GM19395 (cell line): ENCODE data around the gene MYO5A.
"Not testable (repeated sequence)": the region's sequence is repeated elsewhere in the genome, so short reads cannot be mapped to it uniquely, and the experiment has no call there.

Experiments used
- ATAC-seq: cut with Tn5 transposase; IDR thresholded peaks from one replicate; pipeline ENCODE4 v1.9.1; 2021; ENCODE audit warnings: mild to moderate bottlenecking, moderate library complexity; ENCODE audit not compliant: unreplicated experiment

MYO5A gene

GRCh38 chr15:52424856-52425431, 103.7 kb downstream of the MYO5A start:
- no peak for ATAC-seq

- no peak for ATAC-seq
These were observed 104.8 kb downstream of the MYO5A start for GRCh38 chr15:52423852-52424251.

GRCh38 chr15:52422001-52422400, 106.7 kb downstream of the MYO5A start:
- no peak for ATAC-seq

GRCh38 chr15:52421029-52421428, 107.7 kb downstream of the MYO5A start:
- no peak for ATAC-seq

- ATAC-seq, result no peak
These were observed 109.2 kb downstream of the MYO5A start for GRCh38 chr15:52419494-52419893.

GRCh38 chr15:52417957-52418356, 110.7 kb downstream of the MYO5A start:
- ATAC-seq, result no peak

- ATAC-seq, result no peak
These were observed 111.2 kb downstream of the MYO5A start for GRCh38 chr15:52417521-52417920.

- ATAC-seq, result not testable (repeated sequence)
These were observed 112.1 kb downstream of the MYO5A start for GRCh38 chr15:52416566-52416965.

- no peak for ATAC-seq
These were observed 113.1 kb downstream of the MYO5A start for GRCh38 chr15:52415628-52416027.

- no peak for ATAC-seq
These were observed 113.7 kb downstream of the MYO5A start for GRCh38 chr15:52414936-52415335.

- ATAC-seq, result peak; percentile 60
These were observed 119.9 kb downstream of the MYO5A start for GRCh38 chr15:52408823-52409222.

GRCh38 chr15:52407374-52407773, 121.3 kb downstream of the MYO5A start:
- ATAC-seq, result no peak

- no peak for ATAC-seq
These were observed 122.1 kb downstream of the MYO5A start for GRCh38 chr15:52406601-52407000.

GRCh38 chr15:52405856-52406255, 122.8 kb downstream of the MYO5A start:
- no peak for ATAC-seq

- ATAC-seq, result no peak
These were observed 131.6 kb downstream of the MYO5A start for GRCh38 chr15:52397118-52397517.

- no peak for ATAC-seq
These were observed 134.6 kb downstream of the MYO5A start for GRCh38 chr15:52394118-52394517.

- ATAC-seq, result no peak
These were observed 136.5 kb downstream of the MYO5A start for GRCh38 chr15:52392008-52392687.

GRCh38 chr15:52391069-52391468, 137.6 kb downstream of the MYO5A start:
- ATAC-seq, result no peak

GRCh38 chr15:52385670-52386069, 143.0 kb downstream of the MYO5A start:
- no peak for ATAC-seq

- peak; percentile 46 for ATAC-seq
These were observed 145.5 kb downstream of the MYO5A start for GRCh38 chr15:52383100-52383588.

GRCh38 chr15:52382647-52383046, 146.0 kb downstream of the MYO5A start:
- ATAC-seq, result peak; percentile 24

- ATAC-seq, result peak; percentile 71
These were observed 149.1 kb downstream of the MYO5A start for GRCh38 chr15:52379395-52380106.
